ENCODE results near the gene NOM1.
A peak's percentile ranks its signal among the peaks of the same experiment; 100 is the strongest.
"Not testable (repeated sequence)": the region's sequence is repeated elsewhere in the genome, so short reads cannot be mapped to it uniquely, and the experiment has no call there.

Gene NOM1

GRCh38 chr7:156940421-156941122 lies 8.9 kb upstream of the NOM1 start:
- DNase-seq, result no peak

DNA sequence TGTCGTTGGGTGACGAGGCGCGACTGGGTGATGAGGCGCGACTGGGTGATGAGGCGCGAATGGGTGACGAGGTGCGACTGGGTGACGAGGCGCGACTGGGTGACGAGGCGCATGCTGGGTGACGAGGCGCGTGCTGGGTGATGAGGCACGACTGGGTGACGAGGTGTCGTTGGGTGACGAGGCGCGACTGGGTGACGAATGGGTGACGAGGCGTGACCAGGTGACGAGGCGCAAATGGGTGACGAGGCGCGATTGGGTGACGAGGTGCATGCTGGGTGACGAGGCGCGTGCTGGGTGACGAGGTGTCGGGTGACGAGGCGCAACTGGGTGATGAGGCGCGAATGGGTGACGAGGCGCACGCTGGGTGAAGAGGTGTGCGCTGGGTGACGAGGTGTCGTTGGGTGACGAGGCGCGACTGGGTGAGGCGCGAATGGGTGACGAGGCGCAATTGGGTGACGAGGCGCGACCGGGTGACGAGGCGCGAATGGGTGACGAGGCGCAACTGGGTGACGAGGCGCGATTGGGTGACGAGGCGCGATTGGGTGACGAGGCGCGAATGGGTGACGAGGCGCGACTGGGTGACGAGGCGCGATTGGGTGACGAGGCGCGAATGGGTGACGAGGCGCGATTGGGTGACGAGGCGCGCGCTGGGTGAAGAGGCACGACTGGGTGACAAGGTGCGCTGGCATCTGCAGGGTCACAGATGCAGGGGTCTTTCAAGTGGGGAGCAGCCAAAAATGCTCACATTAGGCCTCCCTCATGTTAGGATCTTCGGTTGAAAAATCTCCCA lies 7.9 kb upstream of the NOM1 start:
- no peak for DNase-seq

- DNase-seq, result no peak
Measured at GRCh38 chr7:156942708-156943090, 6.8 kb upstream of the NOM1 start.

- peak; percentile 14 for DNase-seq
Measured at GRCh38 chr7:156943091-156944041, 6.1 kb upstream of the NOM1 start.

GRCh38 chr7:156944876-156945275 lies 4.6 kb upstream of the NOM1 start:
- no peak for DNase-seq

DNA sequence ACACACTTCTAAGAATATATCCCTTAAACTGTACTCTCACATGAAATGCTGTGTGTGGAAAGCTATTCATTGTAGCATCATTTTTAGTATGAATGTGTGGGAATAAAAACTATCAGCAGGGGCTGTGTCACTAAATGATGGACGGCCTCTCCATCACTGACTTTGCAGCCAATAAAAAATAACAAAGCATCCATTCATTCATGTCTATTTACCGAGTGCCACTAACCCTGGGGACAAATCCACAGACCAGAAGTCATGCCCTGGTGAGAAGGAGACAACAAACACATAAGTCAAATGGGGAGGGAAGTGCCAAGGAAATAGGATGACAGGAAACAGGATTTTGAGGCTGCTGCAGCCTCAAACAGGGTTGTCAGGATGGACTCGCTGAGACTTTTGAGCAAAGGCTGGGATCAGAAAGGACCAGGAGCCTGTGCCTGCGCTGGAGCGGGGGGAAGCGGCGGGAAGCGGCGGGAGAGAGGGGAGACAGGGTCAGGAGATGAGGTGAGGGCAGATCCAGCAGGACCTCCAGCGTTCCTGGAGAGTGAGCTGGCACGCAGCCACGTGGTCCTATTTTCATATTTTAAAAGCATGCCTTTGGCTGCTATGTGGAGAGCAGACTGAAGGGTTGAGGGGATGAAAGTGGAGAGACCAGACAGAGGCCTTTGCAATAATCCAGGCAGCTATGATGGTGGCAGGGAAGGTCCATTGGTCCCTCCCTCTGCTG lies 2.2 kb upstream of the NOM1 start:
- no peak for DNase-seq

DNA sequence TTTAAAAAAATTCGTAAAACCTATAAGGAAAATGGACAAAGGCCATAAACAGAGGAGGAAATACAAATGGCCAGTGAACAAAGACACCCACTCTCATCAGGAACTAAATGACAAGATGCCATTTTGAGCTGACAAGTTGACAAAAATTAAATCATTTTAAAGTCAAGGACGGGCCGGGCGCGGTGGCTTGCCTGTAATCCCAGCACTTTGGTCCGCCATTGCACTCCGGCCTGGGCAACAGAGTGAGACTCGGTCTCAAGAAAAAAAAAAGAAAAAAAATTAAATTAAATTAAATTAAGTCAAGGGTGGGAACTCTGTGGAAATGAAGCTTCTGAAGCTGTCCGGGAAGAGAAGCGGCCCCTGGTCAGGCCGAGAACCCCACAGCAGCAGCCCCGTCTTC lies 1.2 kb upstream of the NOM1 start:
- no peak for DNase-seq

DNA sequence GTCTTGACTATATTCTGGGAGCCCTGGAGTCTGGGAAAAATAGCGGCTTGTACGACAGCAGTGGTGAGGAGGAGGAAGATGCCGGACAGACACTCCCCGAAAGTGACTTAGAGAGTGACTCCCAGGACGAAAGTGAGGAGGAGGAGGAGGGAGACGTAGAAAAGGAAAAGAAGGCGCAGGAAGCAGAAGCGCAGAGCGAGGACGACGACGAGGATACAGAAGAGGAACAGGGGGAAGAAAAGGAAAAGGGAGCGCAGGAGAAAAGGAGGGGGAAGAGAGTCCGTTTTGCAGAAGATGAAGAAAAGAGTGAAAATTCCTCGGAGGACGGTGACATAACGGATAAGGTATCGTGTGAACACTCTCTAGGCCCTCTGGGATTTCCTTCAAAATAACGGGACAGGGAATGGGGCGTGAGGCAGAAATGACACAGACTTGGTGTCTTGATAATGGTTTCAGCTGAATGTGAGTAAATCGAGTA lies 908 bp downstream of the NOM1 start:
- no peak for DNase-seq

GRCh38 chr7:156953215-156953614 lies 3.7 kb downstream of the NOM1 start:
- DNase-seq, result not testable (repeated sequence)

- no peak for DNase-seq
Measured at GRCh38 chr7:156954941-156955340, 5.4 kb downstream of the NOM1 start.

- no peak for DNase-seq
Measured at GRCh38 chr7:156956727-156957126, 7.2 kb downstream of the NOM1 start.

DNA sequence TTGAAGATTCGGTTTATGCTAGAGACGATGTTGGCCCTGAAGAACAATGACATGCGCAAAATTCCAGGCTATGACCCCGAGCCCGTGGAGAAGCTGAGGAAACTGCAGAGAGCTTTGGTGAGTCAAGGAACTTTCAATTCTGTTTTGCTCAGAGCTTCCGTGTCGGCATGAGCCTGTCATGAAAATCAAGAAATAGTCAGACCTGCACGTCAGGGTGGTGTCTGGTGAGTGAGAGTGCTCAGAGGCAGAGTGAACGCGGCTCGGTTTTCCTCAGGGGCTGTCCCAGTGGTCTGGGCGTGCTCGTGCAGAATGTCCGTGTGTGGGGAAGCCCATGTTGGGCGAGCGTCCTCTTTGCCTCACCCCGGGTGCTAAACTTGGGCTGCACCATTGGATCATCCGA lies 12.6 kb downstream of the NOM1 start:
- no peak for DNase-seq

DNA sequence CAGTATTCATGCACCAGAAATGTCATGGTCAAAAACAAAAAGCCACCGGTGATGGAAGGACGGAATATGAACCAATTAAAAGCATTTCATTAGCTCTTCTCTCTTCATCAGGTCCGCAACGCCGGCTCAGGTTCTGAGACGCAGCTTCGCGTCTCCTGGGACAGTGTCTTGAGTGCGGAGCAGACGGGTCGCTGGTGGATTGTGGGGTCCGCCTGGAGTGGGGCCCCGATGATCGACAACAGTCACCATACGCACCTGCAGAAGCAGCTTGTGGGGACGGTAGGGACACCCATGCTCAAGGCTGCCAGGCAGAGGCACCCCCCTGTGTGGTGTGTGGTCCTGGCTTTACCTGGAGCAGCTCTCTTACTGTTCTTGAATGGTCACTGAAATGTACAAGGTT lies 13.4 kb downstream of the NOM1 start:
- no peak for DNase-seq

DNA sequence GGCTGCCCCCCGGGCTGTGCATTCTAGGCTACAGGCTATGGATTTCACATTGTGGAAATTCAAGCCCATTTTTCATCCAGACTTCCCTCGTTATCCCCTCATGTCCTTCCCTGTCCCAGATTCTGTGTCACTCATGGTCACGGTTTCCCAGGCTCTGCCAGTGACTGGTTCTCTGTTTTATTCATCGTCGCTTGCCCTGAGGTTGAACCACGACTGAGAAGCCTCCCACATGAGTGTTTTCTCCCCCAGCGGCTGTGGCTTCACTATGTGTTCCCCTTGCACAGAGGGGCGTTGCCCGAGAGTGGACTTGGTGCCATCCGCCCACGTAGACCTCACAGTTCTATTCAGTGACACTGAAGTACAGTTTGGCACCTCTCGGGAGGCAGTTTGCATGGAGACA lies 14.0 kb downstream of the NOM1 start:
- no peak for DNase-seq

DNA sequence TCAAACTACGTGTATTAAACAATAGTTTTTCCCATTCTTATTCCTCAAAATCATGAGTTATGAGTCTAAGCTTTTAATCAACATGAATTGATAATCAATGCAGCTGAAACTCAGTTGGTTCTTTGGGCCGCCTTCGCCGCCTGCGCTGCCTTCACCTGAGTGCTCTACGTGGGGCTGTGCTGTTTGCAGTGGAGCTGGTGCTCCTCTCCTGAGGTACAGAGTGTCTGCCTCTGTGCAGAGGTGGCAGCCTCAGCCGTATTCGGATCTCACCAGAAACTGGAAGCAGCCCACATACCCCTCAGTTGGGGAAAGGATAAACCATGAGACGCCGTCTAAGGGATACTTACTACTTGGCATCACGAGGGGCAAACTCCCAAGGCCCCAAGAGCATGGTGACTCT lies 15.5 kb downstream of the NOM1 start:
- no peak for DNase-seq

GRCh38 chr7:156966387-156966786 lies 16.9 kb downstream of the NOM1 start:
- no peak for DNase-seq

DNA sequence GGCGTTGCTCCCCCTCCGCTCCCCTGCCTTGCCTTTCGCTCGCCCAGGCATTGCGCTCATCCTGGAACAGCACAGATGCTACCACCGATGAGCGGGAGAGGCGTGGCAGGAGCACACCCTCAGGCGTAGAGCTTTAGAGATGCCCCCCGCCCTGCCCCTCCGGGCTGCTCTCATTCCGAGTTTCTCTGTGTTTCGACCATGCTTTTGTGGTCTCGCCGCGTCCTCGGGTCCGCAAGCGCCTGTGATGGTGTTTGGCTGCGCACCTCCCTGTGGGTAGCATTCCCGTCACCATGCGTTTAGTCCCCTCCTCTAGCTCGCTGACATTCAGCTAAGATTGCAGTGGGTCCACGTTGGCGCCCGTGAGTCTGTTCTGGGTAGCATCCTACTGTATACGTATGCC lies 18.7 kb downstream of the NOM1 start:
- DNase-seq, result no peak

DNA sequence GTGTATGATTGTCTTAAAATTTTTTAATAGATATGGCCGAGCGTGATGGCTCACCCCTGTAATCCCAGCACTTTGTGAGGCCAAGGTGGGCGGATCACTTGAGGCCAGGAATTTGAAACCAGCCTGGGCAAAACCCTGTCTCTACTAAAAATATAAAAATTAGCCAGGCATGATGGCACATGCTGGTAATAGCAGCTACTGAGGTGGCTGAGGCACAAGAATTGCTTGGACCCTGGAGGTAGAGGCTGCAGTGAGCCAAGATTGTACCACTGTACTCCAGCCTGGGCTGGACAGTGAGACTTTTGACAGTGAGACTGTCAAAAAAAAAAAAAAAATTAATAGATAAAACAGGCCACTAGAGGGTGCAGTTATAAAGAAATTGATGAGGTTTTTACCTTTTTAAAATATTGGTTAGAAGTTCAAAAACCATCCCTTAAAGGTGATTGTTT lies 20.5 kb downstream of the NOM1 start:
- no peak for DNase-seq

- no peak for DNase-seq
Measured at GRCh38 chr7:156975620-156976019, 26.1 kb downstream of the NOM1 start.

DNA sequence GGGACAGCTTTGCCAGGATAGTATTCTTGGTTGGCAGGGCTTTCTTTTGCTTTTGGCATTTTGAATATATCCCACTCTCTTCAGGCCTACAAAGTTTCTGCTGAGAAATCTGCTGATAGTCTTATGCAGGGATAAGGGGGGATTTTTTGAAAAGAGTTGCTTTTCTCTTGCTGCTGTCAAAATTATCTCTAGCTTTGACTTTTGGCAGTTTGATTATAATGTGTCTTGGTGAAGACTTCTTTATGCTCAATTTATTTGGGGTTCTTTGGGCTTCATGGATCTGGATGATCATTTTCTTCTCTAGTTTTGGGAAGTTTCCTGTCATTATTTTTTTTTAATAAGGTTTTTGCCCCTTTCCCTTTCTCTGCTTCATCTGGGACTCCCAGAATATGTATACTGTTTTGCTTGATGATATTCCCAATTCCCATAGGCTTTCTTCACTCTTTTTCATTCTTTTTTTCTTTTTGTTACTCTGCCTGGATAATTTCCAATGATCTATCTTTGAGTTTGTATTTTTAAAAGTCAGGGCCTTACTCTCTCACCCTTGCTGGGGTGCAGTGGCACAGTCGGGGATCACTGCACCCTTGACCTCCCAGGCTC lies 29.6 kb downstream of the NOM1 start:
- DNase-seq, result no peak

DNA sequence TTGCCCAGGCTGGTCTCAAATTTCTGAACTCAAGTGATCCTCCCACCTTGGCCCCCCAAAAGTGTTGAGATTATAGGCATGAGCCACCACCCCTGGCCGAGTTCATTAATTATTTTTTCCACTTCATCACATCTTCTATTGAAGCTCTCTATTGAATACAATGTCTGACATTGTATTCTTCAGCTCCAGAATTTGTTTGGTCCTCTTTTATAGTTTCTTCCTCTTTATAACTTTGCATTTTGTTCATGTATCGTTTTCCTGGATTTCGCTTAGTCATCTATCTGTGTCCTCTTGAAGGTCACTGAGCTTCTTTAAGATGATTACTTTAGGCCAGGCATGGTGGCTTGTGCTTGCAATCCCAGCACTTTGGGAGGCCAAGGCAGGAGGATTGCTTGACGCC lies 30.2 kb downstream of the NOM1 start:
- DNase-seq, result no peak

Measured in SHP77 treated with DMSO at 0.1 percent for 48 hours (cell line).